Mucosa of descending colon (tissue), 3 donors: ENCODE results near the gene APRT. TPM values are rescaled to one million over a fixed set of nuclear protein-coding genes. Genes with fewer than 3 reads are reported as not detected.

Experiments used
- ATAC-seq: fragments of 200-7000 bp; cut with Tn5 transposase; one replicate; pipeline ENCODE4 v1.9.1; 2020; ENCODE audit warnings: mild to moderate bottlenecking, moderate library complexity
- DNase-seq, 3 donors: peaks; one replicate each; pipeline ENCODE4 v3.0.0-alpha.2; 2020
- H3K36me3 ChIP-seq: fragments of 200-600 bp; one replicate; pipeline ENCODE4 v1.8.0; 2021; ENCODE audit warnings: low read depth, mild to moderate bottlenecking
- H3K4me1 ChIP-seq: fragments of 200-600 bp; one replicate; pipeline ENCODE4 v1.8.0; 2021; ENCODE audit warnings: low read depth, mild to moderate bottlenecking
- H3K4me3 ChIP-seq: fragments of 200-600 bp; one replicate; pipeline ENCODE4 v1.8.0; 2021; ENCODE audit warnings: mild to moderate bottlenecking
- H3K9me3 ChIP-seq: fragments of 200-600 bp; one replicate; pipeline ENCODE4 v1.8.0; 2021; ENCODE audit warnings: mild to moderate bottlenecking
- intact Hi-C, 2 donors: fragments of 100-400 bp; cut with DNase I in 1 of 2; cut with micrococcal nuclease in 1 of 2; formaldehyde crosslinking; loops; one replicate each; pipeline versions ENCODE4 v1.11.0 to v1.11.1; 2022; cut with DNase I, micrococcal nuclease
- total RNA-seq, 3 donors: library from RNA; stranded (reverse); fragmentation: NEBNext Ultra II Directional in 2 of 3; extraction: Animal tissue kit (Norgen Biotek cat#: 25700) in 2 of 3; gene quantifications; one replicate each; pipeline versions ENCODE4 v1.2.1 to v1.2.4, GENCODE V29; 2021 to 2023
- TF ChIP-seq, protein P1 (sequence below): fragments of 200-600 bp; IDR thresholded peaks from one replicate; pipeline ENCODE4 v1.8.0; 2022; ENCODE audit warnings: antibody characterized with exemption, mild to moderate bottlenecking
- donor health status: DM: no; HTN: no; CAD: no; lungs with moderate emphysema.
- donor health status: DM: no; HTN: no; CAD: no.
- donor health status: DM: no; HTN: yes; CAD: no.

The APRT gene
- total RNA-seq, 3 donors from 2014 or later: 76.5 to 185 (median 113) TPM

DNA sequence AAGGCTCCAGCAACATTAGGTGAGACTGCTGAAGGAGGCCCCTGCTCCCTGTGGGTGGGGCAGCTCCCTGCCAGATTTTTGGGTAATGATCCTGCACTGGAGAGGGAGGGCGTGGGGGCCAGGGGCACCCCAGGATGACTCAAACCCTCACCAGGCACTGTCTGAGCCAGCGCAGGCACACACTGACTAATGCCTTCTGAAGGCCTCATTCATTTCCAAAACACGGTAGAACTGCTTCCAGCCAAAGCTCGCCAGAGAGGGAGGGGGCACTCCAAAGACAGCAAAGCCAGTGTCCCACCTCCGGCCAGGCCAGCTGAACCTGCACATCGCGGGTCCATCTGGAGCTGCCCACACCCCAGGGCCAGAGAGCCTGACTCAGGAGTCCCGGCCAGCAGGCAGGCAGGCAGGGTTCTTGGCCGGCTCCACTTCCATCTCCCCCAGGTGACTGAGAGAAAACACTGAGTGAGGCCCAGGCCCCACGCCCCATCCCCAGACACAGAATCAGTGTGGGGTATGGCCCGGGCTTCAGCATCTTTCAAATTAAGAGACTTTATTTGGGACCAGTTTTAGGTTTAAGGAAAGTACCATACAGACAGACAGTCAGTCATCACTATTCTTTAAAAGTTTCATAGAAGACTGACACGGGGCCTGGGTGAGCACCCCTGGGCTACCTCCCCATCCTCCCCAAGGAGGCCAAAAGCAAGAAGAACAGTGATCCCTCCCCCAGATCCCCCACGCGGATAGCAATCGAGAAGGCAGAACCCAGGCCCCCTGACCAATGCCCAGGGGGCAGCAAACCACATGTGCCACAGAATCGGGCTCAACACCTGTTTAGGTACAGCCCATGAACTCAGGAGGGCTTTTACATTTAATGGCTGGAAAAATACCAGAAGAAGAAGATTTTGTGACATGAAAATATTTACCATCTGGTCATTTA is 29.0 kb downstream of the APRT start:
- Histone ChIP-seq H3K9me3 (no peaks in the 10 kb centered on the region), H3K4me3 (no peak overlapping the region), H3K36me3 (no peaks in the 10 kb centered on the region), H3K4me1 (peaks cover 52% of the 10 kb centered on the region)
- ATAC-seq: no peak
- intact Hi-C loops: loop anchor here in 1 of 2 donors (5.0 kb wide), 1 partner anchor 40 kb away; no protein-coding TSS in a partner anchor
- peak in 1 of 3 donors; percentile 58 for DNase-seq
- TF ChIP-seq, protein P1, sequence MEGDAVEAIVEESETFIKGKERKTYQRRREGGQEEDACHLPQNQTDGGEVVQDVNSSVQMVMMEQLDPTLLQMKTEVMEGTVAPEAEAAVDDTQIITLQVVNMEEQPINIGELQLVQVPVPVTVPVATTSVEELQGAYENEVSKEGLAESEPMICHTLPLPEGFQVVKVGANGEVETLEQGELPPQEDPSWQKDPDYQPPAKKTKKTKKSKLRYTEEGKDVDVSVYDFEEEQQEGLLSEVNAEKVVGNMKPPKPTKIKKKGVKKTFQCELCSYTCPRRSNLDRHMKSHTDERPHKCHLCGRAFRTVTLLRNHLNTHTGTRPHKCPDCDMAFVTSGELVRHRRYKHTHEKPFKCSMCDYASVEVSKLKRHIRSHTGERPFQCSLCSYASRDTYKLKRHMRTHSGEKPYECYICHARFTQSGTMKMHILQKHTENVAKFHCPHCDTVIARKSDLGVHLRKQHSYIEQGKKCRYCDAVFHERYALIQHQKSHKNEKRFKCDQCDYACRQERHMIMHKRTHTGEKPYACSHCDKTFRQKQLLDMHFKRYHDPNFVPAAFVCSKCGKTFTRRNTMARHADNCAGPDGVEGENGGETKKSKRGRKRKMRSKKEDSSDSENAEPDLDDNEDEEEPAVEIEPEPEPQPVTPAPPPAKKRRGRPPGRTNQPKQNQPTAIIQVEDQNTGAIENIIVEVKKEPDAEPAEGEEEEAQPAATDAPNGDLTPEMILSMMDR: no peak

DNA sequence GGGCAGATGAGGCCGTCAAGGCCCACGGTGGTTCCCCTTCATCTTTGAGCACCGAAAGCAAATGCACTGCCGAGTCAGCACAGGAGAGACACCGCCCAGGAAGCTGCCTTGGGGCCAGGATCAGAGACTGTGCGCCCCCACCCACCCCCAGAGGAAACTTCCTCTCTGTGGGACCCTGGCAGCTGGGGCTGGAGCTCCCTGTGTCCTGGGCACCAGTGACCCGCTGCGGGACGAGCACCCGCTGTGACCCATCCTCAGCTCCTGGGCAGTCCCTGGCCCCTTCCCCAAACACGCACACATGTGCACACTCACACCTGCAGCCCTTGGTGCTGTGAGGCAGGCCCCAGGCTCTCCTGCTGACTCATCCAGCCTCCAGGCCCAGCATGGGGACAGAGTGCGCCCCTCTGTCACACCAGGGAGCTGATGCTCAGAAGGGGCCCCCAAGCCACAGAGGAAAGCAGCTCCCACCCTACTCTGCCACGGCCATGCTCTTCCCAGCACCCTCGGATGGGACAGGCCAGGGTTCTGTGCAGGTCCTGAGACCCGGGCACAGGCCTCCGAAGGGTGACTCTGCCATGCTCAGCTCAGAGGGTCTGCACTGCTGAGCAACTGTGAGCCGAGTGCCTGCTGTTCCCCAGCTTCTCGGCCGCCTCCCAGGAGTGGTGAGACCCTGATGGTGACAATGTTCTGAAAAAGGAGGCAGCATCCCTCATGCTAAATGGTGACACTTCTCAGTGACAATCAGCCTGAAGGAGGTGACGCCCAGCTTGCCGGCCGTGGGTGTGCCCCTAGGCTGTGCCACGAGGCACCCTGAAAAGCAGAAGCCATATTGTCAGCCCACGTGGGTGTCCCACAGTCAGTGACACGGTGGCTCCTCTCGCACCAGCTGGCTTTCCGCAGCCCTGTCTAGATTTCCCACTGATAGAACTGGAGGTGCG is 30.3 kb downstream of the APRT start:
- TF ChIP-seq, protein P1: no peak
- Histone ChIP-seq H3K36me3 (no peaks in the 10 kb centered on the region), H3K9me3 (no peaks in the 10 kb centered on the region), H3K4me3 (no peak overlapping the region), H3K4me1 (peaks cover 52% of the 10 kb centered on the region)
- ATAC-seq (peak; percentile 27), DNase-seq (peak in 2 of 3 donors; percentile 64 to 85)
- intact Hi-C loops: loop anchor here in 1 of 2 donors (5.0 kb wide), 1 partner anchor 39 kb away; no protein-coding TSS in a partner anchor

DNA sequence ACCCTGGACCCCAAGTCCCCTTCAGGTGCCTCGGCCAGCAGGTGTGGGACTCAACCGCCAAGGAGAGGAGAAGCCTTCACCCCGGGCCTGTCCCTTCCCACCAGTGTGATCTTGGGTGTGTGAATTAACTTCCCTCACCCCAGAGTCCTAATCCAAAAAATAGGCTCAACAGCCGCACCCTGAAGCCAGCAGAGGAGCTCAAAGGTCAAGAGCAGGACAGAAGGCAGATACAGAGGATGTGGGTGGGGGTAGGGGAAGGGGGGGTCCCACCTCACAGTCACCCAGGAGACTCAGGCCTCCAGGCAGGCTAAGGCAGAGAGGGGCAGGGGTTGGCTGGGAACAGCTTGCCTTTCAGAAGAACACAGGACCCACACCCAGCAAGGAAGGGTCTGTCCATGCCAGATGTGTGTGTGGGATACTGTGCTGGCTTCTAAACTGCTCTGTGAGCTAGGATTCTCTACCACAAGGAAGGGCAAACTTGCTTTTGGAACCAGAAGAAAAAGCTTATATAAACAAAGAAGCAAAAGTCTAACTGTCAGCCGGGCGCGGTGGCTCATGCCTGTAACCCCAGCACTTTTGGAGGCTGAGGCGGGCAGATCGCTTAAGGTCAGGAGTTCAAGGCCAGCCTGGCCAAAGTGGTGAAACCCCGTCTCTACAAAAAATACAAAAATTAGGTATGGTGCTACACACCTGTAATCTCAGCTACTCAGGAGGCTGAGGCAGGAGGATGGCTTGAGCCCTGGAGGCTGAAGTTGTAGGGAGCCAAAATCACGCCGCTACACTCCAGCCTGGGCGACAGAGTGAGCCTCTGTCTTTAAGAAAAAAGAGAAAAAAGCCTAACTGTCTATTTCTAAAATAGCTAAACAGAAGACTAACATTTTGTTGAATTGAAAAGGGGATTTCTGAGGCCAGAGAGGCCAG is 31.3 kb downstream of the APRT start:
- intact Hi-C loops: loop anchor here in 1 of 2 donors (5.0 kb wide), 1 partner anchor 38 kb away; no protein-coding TSS in a partner anchor
- TF ChIP-seq, protein P1: no peak
- H3K4me3 ChIP-seq: no peak overlapping the region

DNA sequence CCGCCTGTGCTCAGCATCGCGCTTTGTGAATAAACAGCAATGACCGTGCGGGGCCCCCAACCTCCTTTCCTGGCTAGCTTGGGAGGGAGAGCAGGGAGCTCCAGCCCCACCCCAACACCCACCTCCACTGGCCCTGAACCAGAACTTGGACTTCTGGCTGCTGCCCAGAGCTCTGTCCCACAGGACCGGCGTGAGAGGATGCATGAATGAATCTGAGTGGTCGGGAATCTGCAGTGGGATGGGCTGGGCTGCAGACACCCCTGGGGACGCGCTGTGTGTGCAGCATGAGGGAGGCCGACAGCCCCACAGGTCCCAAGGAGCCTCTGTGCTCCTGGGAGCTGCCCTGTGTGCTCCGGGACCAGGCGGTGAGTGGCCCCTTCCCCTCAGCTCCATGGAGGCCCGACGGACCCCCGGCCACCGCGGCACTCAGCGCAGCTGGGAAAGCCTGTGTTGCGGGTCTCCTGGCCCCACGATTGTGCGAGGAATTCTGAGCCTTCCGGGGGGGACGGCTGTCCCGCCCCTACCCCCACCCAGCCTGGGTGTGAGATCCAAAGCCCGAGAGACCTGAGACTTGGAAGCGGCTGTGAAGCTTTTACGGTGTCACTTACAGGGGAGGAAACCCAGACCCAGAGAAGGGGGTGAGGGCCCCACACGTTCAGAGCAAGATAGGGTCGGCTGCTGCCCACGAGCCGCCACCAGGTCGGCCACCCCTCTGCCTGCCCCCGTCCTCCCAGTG is 32.2 kb downstream of the APRT start:
- TF ChIP-seq, protein P1: no peak
- intact Hi-C loops: loop anchor here in 1 of 2 donors (5.0 kb wide), 1 partner anchor 37 kb away; no protein-coding TSS in a partner anchor
- Histone ChIP-seq H3K36me3 (no peaks in the 10 kb centered on the region), H3K4me3 (no peak overlapping the region), H3K4me1 (peaks cover 53% of the 10 kb centered on the region), H3K9me3 (no peaks in the 10 kb centered on the region)
- ATAC-seq: no peak
- peak in 1 of 3 donors; percentile 53 for DNase-seq

More for the DNA sequence above, 31.3 kb downstream of the APRT start:
- ATAC-seq (no peak), DNase-seq (no peak)
- no peaks in the 10 kb centered on the region for H3K9me3 ChIP-seq
- H3K36me3 ChIP-seq: no peaks in the 10 kb centered on the region
- peaks cover 49% of the 10 kb centered on the region for H3K4me1 ChIP-seq
